GM19193 (cell line): ENCODE results near the gene USP6NL.

ENCODE experiments used
- POLR2A ChIP-seq: IDR thresholded peaks from 4 replicates; pipeline ENCODE4 v1.6.1; 2011; ENCODE audit not compliant: insufficient read depth, insufficient read length; ENCODE audit errors: extremely low read depth

Gene USP6NL

GRCh38 chr10:11449761-11450160 is 161.7 kb downstream of the USP6NL start:
- no peak for TF ChIP-seq POLR2A

DNA sequence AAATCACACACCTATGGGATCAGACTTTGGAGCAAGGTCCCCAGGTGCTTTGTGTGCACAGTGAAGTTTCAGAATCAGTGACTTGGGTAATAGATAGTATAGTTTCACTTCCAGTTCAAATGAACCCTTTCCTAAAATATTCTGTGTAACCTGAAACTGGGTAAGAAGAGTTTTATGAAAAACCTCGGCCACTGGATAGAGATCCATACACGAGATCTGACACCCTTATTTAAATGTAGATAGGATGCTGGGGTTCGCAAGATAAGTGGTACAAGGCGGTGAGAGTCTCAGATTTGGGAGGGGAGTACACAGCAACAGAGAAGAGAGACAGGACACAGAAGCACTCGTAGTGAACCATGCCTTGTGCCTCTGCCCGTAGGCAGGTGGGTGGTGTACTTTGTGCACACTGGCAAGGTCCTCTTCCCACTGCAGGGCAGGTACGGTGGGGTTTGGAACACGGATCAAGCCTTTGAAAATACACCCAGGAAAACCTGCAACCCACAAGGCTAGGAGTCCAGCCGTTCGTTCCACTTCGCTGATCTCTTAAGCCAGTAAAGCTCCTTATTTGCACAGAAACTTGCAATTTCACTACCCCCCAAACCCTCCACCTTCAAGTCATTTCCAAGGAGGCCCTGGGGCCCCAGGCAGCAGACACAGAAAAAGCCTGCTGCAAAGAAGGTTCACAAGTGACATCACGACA is 162.8 kb downstream of the USP6NL start:
- TF ChIP-seq POLR2A = no peak

- TF ChIP-seq POLR2A = no peak
These were observed 163.3 kb downstream of the USP6NL start for GRCh38 chr10:11448190-11448544.

DNA sequence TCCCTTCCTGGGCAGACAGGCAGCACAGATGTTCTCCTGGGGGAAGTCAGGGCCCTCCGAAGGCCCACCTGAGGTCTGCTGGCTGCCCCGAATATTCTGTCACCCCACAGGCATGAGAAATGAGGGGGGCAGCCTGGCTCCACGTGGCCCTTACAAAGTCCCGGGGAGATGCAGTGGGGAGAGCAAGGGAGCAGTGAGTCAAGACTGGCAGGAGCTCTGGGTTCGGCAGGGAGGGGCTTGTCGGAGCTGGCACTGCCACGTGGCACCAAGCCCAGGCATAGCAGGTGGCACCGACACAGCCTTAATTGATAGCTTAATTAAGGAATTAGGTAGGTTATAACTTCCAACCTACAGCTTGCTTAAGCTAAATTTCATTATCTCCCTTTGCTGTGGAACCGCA is 163.9 kb downstream of the USP6NL start:
- no peak for TF ChIP-seq POLR2A

GRCh38 chr10:11446864-11447263 is 164.6 kb downstream of the USP6NL start:
- no peak for TF ChIP-seq POLR2A

GRCh38 chr10:11446133-11446532 is 165.3 kb downstream of the USP6NL start:
- no peak for TF ChIP-seq POLR2A

GRCh38 chr10:11444531-11445228 is 166.8 kb downstream of the USP6NL start:
- no peak for TF ChIP-seq POLR2A

GRCh38 chr10:11444155-11444530 is 167.3 kb downstream of the USP6NL start:
- no peak for TF ChIP-seq POLR2A

DNA sequence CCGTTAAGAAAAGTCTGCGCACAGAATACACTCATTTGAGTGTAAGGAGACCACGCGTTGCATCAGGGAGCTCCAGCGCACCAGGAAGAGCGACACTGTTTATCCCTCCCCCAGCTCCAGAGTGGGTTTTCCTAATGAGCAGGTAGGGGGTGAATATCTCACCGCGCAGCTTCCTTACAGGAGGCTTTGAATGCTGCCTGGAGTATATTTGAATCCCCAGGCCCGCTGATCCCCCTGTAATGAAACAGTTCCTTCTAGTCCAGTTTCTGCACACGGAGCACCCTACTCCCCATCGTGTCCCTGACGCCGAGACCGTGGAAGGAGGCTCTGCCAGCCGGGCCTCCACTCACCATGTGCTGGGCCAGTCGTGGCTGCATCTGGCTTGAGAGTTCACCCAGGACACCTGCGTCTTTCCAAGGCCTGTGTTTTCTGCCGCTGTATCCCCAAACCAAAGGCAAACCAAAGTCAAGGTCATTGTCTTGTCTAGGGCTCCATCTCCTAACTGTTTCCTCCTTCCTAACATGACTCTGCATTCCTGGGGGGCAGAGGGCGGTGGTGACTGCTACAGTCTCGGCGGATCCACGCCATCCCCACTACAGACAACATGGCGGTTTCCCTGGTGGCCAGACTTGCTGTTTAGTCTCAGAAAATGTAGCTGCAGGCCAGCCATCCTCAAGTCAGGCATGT is 167.8 kb downstream of the USP6NL start:
- TF ChIP-seq POLR2A = no peak

- no peak for TF ChIP-seq POLR2A
These were observed 169.3 kb downstream of the USP6NL start for GRCh38 chr10:11442001-11442773.

- TF ChIP-seq POLR2A = no peak
These were observed 170.3 kb downstream of the USP6NL start for GRCh38 chr10:11441151-11441535.

DNA sequence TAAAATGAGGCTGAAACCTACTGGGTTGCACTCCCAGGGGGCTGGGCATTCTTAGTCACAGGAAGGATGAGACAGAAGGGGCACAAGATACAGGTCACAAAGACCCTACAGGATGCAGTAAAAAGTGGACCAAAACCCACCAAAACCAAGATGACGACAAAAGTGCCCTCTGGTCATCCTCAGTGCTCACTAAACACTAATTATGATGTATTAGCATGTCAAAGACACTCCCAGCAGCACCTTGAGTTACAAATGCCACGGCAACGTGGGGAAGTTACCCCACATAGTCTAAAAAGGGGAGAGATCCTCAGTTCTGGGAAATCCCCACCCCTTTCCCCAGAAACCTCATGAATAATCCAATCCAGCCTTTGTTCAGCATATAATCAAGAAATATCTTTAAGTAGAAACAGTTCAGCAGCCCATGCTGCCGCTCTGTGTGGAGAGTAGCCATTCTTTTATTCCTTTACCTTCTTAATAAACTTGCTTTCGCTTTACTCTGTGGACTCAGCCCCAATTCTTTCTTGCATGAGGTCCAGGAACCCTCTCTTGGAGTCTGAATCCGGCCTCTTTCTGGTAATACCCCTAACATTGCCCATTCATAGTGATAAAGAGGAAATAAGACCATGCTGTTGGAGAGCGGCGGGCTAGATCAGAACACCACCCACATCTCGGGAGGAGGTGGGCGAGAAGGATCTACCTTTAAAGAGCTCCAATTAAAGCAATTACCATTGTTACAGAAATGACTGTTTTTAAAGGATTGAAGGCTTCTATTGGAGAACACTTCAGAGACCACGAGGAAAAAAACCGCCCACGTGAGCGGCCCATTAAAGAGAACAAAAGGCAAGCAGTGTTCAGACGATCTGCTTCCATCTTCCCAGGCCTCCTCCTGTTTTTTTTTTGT is 170.9 kb downstream of the USP6NL start:
- no peak for TF ChIP-seq POLR2A

- no peak for TF ChIP-seq POLR2A
These were observed 171.9 kb downstream of the USP6NL start for GRCh38 chr10:11439523-11440053.
